OCI-LY1 (cell line): ENCODE results near the gene RAB39A.

Experiments used
- CTCF ChIP-seq: fragments of 200-600 bp; sonication (generic), shearing (Covaris generic); IDR thresholded peaks from 2 replicates; pipeline ENCODE4 v1.5.1; 2017; ENCODE audit warnings: mild to moderate bottlenecking, antibody characterized with exemption, low read length, moderate library complexity, mixed read lengths
- EZH2 ChIP-seq: fragments of 200-600 bp; sonication (generic), shearing (Covaris generic); IDR thresholded peaks from 2 replicates; pipeline ENCODE4 v1.8.0; 2017; ENCODE audit warnings: borderline replicate concordance, mixed run types, mild to moderate bottlenecking, antibody characterized with exemption, low read length, moderate library complexity, mixed read lengths

DNA sequence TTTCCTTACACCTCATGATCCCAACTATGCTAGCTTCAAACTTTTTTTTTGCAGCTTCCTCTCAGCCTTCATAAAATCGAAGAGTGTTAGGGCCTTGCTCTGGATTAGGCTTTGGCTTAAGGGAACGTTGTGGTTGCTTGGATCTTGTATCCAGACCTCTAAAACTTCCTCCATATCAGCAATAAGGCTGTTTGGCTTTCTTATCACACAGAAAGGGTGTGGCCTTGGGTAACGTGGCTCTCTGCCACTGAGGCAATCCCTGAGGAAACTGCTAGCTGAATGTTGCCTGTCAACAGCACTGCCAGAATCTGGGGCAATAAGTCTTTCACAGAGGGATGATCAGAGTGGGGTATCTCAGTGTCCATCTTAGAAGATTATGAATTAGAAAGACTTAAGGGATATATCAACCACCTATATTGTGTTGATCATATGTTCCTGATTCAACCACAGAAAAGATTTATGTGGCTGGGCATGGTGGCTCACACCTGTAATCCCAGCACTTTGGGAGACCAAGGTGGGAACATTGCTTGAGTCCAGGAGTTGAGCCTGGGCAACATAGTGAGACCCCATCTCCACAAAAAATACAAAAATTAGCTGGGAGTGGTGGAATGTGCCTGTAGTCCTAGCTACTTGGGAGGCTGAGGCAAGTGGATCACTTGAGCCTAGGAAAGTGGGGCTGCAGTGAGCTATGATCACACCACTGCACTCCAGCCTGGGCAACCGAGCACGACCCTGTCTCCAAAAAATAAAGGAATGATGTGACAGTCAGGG is 67.9 kb downstream of the RAB39A start:
- TF ChIP-seq EZH2 = no peak
- no peak for TF ChIP-seq CTCF
